ENCODE data around the gene KCNMA1.

KCNMA1 gene

GRCh38 chr10:77052593-77052992 is 585.0 kb downstream of the KCNMA1 start:
- no peak overlapping the region for H4K8ac ChIP-seq (ENCODE audit: low read depth, low read length)
- H2AK5ac ChIP-seq (ENCODE audit: low read depth, low read length) = no peak overlapping the region
- H3K14ac ChIP-seq (ENCODE audit: low read length) = no peak overlapping the region
- no peak overlapping the region for H2BK120ac ChIP-seq (ENCODE audit: low read depth, low read length)
- H3K9me3 ChIP-seq (replicated peaks in 1 of 2; ENCODE audit: control insufficient read depth in 2 of 2, insufficient read depth in 1 of 2, low read depth in 1 of 2, low read length in 2 of 2) = no peaks in the 10 kb centered on the region
- no peaks in the 10 kb centered on the region for H3K27me3 ChIP-seq (ENCODE audit: control insufficient read depth in 3 of 3, insufficient read depth in 3 of 3, low read depth in 1 of 3, low read length in 3 of 3)
- WGBS, 2 donors (ENCODE audit: extremely low coverage in 2 of 2, insufficient read length in 2 of 2, insufficient replicate concordance in 1 of 2) = no CpG with 5 or more reads among the region's 2 CpGs
- no peaks in the 10 kb centered on the region for H3K36me3 ChIP-seq (replicated peaks in 1 of 2; ENCODE audit: control insufficient read depth in 2 of 2, insufficient read depth in 2 of 2, low read length in 2 of 2)
- no peak overlapping the region for H3K4ac ChIP-seq (ENCODE audit: low read length)
- no peak overlapping the region for H2BK12ac ChIP-seq (ENCODE audit: low read length)
- H3K9ac ChIP-seq (ENCODE audit: low read depth, low read length, poor library complexity) = no peak overlapping the region
- H3K79me1 ChIP-seq (ENCODE audit: low read depth, low read length) = no peaks in the 10 kb centered on the region
- H2BK5ac ChIP-seq (ENCODE audit: low read length) = no peak overlapping the region
- no peak overlapping the region for H3K23ac ChIP-seq (ENCODE audit: low read depth, low read length, poor library complexity)
- no peak overlapping the region for H2AFZ ChIP-seq (ENCODE audit: low read length)
- H3K4me2 ChIP-seq (ENCODE audit: insufficient read depth, low read length, poor library complexity, severe bottlenecking) = no peak overlapping the region
- H3K18ac ChIP-seq (ENCODE audit: low read length) = no peak overlapping the region
- no peak overlapping the region for H3K27ac ChIP-seq (replicated peaks; ENCODE audit: low read length)
- no peak overlapping the region for H2BK15ac ChIP-seq (ENCODE audit: low read length)
- no peak overlapping the region for H3K4me3 ChIP-seq (ENCODE audit: low read length in 2 of 2)
- no peak overlapping the region for H4K91ac ChIP-seq (ENCODE audit: low read depth, low read length, poor library complexity)
- DNase-seq (ENCODE audit: low spot score) = no peak
- no peaks in the 10 kb centered on the region for H3K4me1 ChIP-seq (ENCODE audit: control insufficient read depth in 2 of 2, insufficient read depth in 1 of 2, low read depth in 1 of 2, low read length in 2 of 2)

DNA sequence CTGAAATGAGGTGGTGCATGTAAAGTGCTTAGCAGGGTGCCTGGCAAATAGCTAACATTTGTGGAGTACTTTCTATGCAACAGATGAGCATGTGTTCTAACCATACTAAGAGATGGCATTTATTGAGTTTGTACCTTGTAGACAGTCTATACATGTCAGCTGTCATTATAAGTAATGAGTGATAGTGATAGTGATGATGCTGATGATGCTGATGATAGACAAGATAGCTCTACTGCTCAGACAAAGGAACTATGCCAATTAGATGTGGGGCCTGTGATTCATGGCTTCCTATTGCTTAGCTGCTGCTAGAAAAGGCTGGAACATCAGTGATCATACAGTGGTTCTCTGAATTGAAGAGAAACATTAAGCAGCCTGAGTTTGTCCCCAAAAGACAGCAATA is 585.8 kb downstream of the KCNMA1 start:
- Histone ChIP-seq H3K23ac (ENCODE audit: low read depth, low read length, poor library complexity) (no peak overlapping the region), H2BK15ac (ENCODE audit: low read length) (no peak overlapping the region), H4K91ac (ENCODE audit: low read depth, low read length, poor library complexity) (no peak overlapping the region), H3K9ac (ENCODE audit: low read depth, low read length, poor library complexity) (no peak overlapping the region), H3K9me3 (replicated peaks in 1 of 2; ENCODE audit: control insufficient read depth in 2 of 2, insufficient read depth in 1 of 2, low read depth in 1 of 2, low read length in 2 of 2) (no peaks in the 10 kb centered on the region), H3K18ac (ENCODE audit: low read length) (no peak overlapping the region), H3K4me3 (ENCODE audit: low read length in 2 of 2) (no peak overlapping the region), H3K27ac (replicated peaks; ENCODE audit: low read length) (no peak overlapping the region), H3K27me3 (ENCODE audit: control insufficient read depth in 3 of 3, insufficient read depth in 3 of 3, low read depth in 1 of 3, low read length in 3 of 3) (no peaks in the 10 kb centered on the region), H2AFZ (ENCODE audit: low read length) (no peak overlapping the region), H3K4ac (ENCODE audit: low read length) (no peak overlapping the region), H3K79me1 (ENCODE audit: low read depth, low read length) (no peaks in the 10 kb centered on the region), H2BK120ac (ENCODE audit: low read depth, low read length) (no peak overlapping the region), H3K4me2 (ENCODE audit: insufficient read depth, low read length, poor library complexity, severe bottlenecking) (no peak overlapping the region), H3K36me3 (replicated peaks in 1 of 2; ENCODE audit: control insufficient read depth in 2 of 2, insufficient read depth in 2 of 2, low read length in 2 of 2) (no peaks in the 10 kb centered on the region), H3K4me1 (ENCODE audit: control insufficient read depth in 2 of 2, insufficient read depth in 1 of 2, low read depth in 1 of 2, low read length in 2 of 2) (no peaks in the 10 kb centered on the region), H3K14ac (ENCODE audit: low read length) (no peak overlapping the region), H2BK5ac (ENCODE audit: low read length) (no peak overlapping the region), H4K8ac (ENCODE audit: low read depth, low read length) (no peak overlapping the region), H2AK5ac (ENCODE audit: low read depth, low read length) (no peak overlapping the region), H2BK12ac (ENCODE audit: low read length) (no peak overlapping the region)
- DNase-seq (ENCODE audit: low spot score) = no peak

DNA sequence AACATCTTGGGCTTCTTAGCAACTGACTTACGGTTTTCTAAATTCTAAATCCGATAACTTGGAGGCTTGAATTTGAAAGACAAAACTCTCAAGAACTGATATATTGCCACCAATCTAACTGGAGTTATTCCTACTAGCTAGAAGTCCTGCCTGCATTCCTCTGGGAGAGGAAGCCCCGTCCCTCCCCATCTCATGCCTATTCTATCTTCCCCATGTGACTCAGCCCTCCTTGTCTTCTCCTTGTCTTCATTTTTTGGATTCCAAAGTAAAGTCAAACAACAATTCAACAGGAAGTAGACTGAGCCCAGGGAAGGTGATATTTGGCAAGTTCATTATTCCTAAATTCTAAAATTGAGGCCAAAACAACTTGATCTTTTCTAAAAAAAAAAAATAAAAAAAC is 587.7 kb downstream of the KCNMA1 start:
- H3K14ac ChIP-seq (ENCODE audit: low read length) = no peak overlapping the region
- no peaks in the 10 kb centered on the region for H3K4me1 ChIP-seq (ENCODE audit: control insufficient read depth in 2 of 2, insufficient read depth in 1 of 2, low read depth in 1 of 2, low read length in 2 of 2)
- no peak for DNase-seq (ENCODE audit: low spot score)
- H3K18ac ChIP-seq (ENCODE audit: low read length) = no peak overlapping the region
- no peaks in the 10 kb centered on the region for H3K9me3 ChIP-seq (replicated peaks in 1 of 2; ENCODE audit: control insufficient read depth in 2 of 2, insufficient read depth in 1 of 2, low read depth in 1 of 2, low read length in 2 of 2)
- no peak overlapping the region for H2BK15ac ChIP-seq (ENCODE audit: low read length)
- H3K36me3 ChIP-seq (replicated peaks in 1 of 2; ENCODE audit: control insufficient read depth in 2 of 2, insufficient read depth in 2 of 2, low read length in 2 of 2) = no peaks in the 10 kb centered on the region
- no peak overlapping the region for H2AFZ ChIP-seq (ENCODE audit: low read length)
- H2BK5ac ChIP-seq (ENCODE audit: low read length) = no peak overlapping the region
- no CpG with 5 or more reads among the region's 3 CpGs for WGBS, 2 donors (ENCODE audit: extremely low coverage in 2 of 2, insufficient read length in 2 of 2, insufficient replicate concordance in 1 of 2)
- no peak overlapping the region for H3K4me3 ChIP-seq (ENCODE audit: low read length in 2 of 2)
- H3K4ac ChIP-seq (ENCODE audit: low read length) = no peak overlapping the region
- H3K27me3 ChIP-seq (ENCODE audit: control insufficient read depth in 3 of 3, insufficient read depth in 3 of 3, low read depth in 1 of 3, low read length in 3 of 3) = no peaks in the 10 kb centered on the region
- H2BK120ac ChIP-seq (ENCODE audit: low read depth, low read length) = no peak overlapping the region
- H3K79me1 ChIP-seq (ENCODE audit: low read depth, low read length) = no peaks in the 10 kb centered on the region
- H3K23ac ChIP-seq (ENCODE audit: low read depth, low read length, poor library complexity) = no peak overlapping the region
- H3K4me2 ChIP-seq (ENCODE audit: insufficient read depth, low read length, poor library complexity, severe bottlenecking) = no peak overlapping the region
- no peak overlapping the region for H4K91ac ChIP-seq (ENCODE audit: low read depth, low read length, poor library complexity)
- no peak overlapping the region for H2AK5ac ChIP-seq (ENCODE audit: low read depth, low read length)
- H2BK12ac ChIP-seq (ENCODE audit: low read length) = no peak overlapping the region
- no peak overlapping the region for H3K27ac ChIP-seq (replicated peaks; ENCODE audit: low read length)
- H4K8ac ChIP-seq (ENCODE audit: low read depth, low read length) = no peak overlapping the region
- H3K9ac ChIP-seq (ENCODE audit: low read depth, low read length, poor library complexity) = no peak overlapping the region

DNA sequence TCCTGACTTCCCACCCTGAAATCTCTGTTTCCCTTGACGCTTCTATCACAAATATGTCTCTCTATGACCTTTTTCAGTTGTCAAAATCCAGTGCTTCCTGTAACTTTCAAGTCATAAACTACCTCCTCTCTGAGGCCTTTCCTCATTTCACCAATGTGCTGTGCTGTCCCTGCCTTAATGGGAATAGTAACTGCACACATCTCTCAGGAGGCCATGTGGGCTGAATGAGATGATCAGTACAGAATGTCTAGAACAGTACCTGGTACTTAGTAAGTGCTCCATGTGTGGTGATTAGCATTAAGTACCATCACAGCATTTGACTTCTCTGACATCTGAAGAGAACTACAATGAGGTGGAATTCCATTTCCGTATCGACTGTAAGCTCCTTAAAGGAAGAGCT is 588.5 kb downstream of the KCNMA1 start:
- H3K23ac ChIP-seq (ENCODE audit: low read depth, low read length, poor library complexity) = no peak overlapping the region
- H3K4ac ChIP-seq (ENCODE audit: low read length) = no peak overlapping the region
- H3K18ac ChIP-seq (ENCODE audit: low read length) = no peak overlapping the region
- no peaks in the 10 kb centered on the region for H3K36me3 ChIP-seq (replicated peaks in 1 of 2; ENCODE audit: control insufficient read depth in 2 of 2, insufficient read depth in 2 of 2, low read length in 2 of 2)
- H3K79me1 ChIP-seq (ENCODE audit: low read depth, low read length) = no peaks in the 10 kb centered on the region
- H2AFZ ChIP-seq (ENCODE audit: low read length) = no peak overlapping the region
- H3K9ac ChIP-seq (ENCODE audit: low read depth, low read length, poor library complexity) = no peak overlapping the region
- H2BK5ac ChIP-seq (ENCODE audit: low read length) = no peak overlapping the region
- no CpG with 5 or more reads among the region's 3 CpGs for WGBS, 2 donors (ENCODE audit: extremely low coverage in 2 of 2, insufficient read length in 2 of 2, insufficient replicate concordance in 1 of 2)
- H3K14ac ChIP-seq (ENCODE audit: low read length) = no peak overlapping the region
- no peak overlapping the region for H3K4me3 ChIP-seq (ENCODE audit: low read length in 2 of 2)
- H4K8ac ChIP-seq (ENCODE audit: low read depth, low read length) = no peak overlapping the region
- H3K9me3 ChIP-seq (replicated peaks in 1 of 2; ENCODE audit: control insufficient read depth in 2 of 2, insufficient read depth in 1 of 2, low read depth in 1 of 2, low read length in 2 of 2) = no peaks in the 10 kb centered on the region
- H2BK12ac ChIP-seq (ENCODE audit: low read length) = no peak overlapping the region
- no peak overlapping the region for H2AK5ac ChIP-seq (ENCODE audit: low read depth, low read length)
- H3K4me2 ChIP-seq (ENCODE audit: insufficient read depth, low read length, poor library complexity, severe bottlenecking) = no peak overlapping the region
- no peak overlapping the region for H2BK15ac ChIP-seq (ENCODE audit: low read length)
- H3K27me3 ChIP-seq (ENCODE audit: control insufficient read depth in 3 of 3, insufficient read depth in 3 of 3, low read depth in 1 of 3, low read length in 3 of 3) = no peaks in the 10 kb centered on the region
- no peak overlapping the region for H3K27ac ChIP-seq (replicated peaks; ENCODE audit: low read length)
- no peaks in the 10 kb centered on the region for H3K4me1 ChIP-seq (ENCODE audit: control insufficient read depth in 2 of 2, insufficient read depth in 1 of 2, low read depth in 1 of 2, low read length in 2 of 2)
- no peak overlapping the region for H4K91ac ChIP-seq (ENCODE audit: low read depth, low read length, poor library complexity)
- no peak overlapping the region for H2BK120ac ChIP-seq (ENCODE audit: low read depth, low read length)
- DNase-seq (ENCODE audit: low spot score) = no peak

Data from neuronal stem cell (in vitro differentiated cells).